Osteocyte (in vitro differentiated cells): ENCODE measurements around the gene AKT1. TPM values are rescaled to one million over a fixed set of nuclear protein-coding genes. Genes with fewer than 3 reads are reported as not detected.

Experiments
- DNase-seq: peaks from one replicate; pipeline ENCODE4 v3.0.0; 2021; ENCODE audit warnings: mixed read lengths; ENCODE audit not compliant: unreplicated experiment; ENCODE audit errors: extremely low spot score
- H3K27ac Mint-ChIP-seq: one replicate; pipeline ENCODE4 v1.8.0; 2021; ENCODE audit warnings: mild to moderate bottlenecking, mixed read lengths; ENCODE audit not compliant: unreplicated experiment
- H3K27me3 Mint-ChIP-seq: one replicate; pipeline ENCODE4 v1.8.0; 2021; ENCODE audit warnings: mixed read lengths; ENCODE audit not compliant: unreplicated experiment
- H3K36me3 Mint-ChIP-seq: one replicate; pipeline ENCODE4 v1.8.0; 2021; ENCODE audit warnings: mixed read lengths; ENCODE audit not compliant: unreplicated experiment
- H3K4me1 Mint-ChIP-seq: one replicate; pipeline ENCODE4 v1.8.0; 2021; ENCODE audit warnings: mixed read lengths; ENCODE audit not compliant: unreplicated experiment
- H3K4me3 Mint-ChIP-seq: one replicate; pipeline ENCODE4 v1.8.0; 2021; ENCODE audit warnings: mild to moderate bottlenecking, moderate library complexity, mixed read lengths; ENCODE audit not compliant: unreplicated experiment
- H3K9me3 Mint-ChIP-seq: one replicate; pipeline ENCODE4 v1.8.0; 2021; ENCODE audit warnings: mixed read lengths; ENCODE audit not compliant: unreplicated experiment
- CTCF ChIP-seq: fragments of 200-600 bp; sonication (generic); IDR thresholded peaks from 2 replicates; pipeline ENCODE4 v1.5.0; 2021; ENCODE audit warnings: antibody characterized with exemption, mild to moderate bottlenecking, moderate library complexity
- long read RNA-seq: library from polyadenylated mRNA; unstranded; transcript quantifications from one replicate; pipeline ENCODE4 v2.0.0, GENCODE V29; 2021
- total RNA-seq: library from RNA; stranded (reverse); gene quantifications from 2 replicates; pipeline ENCODE4 v1.2.1, GENCODE V29; 2021

Gene AKT1
- 157 and 160 TPM in 2 replicates for total RNA-seq
- long read RNA-seq, partial matches to known transcripts = 15 of 18 reads
- long read RNA-seq, other reads (novel, unspliced or antisense) = 1 of 18 reads

GRCh38 chr14:104794993-104795780 lies at the start of gene AKT1:
TSS of gene AKT1 (minus strand) at chr14:104795748. CDS start at chr14:104792643, 3,105 bp downstream.
- no peak for DNase-seq
- peak within 1 kb of the TSS; percentile 85 for H3K27ac Mint-ChIP-seq

GRCh38 chr14:104845033-104845666 lies 49.6 kb upstream of the AKT1 start:
- TF ChIP-seq CTCF = no peak
- no peak for DNase-seq
- peaks cover 56% of the 10 kb centered on the region for H3K27me3 Mint-ChIP-seq
- H3K36me3 Mint-ChIP-seq = no peaks in the 10 kb centered on the region
- H3K4me3 Mint-ChIP-seq = no peak overlapping the region
- peaks cover 15% of the 10 kb centered on the region for H3K4me1 Mint-ChIP-seq
- H3K27ac Mint-ChIP-seq = no peak overlapping the region
- H3K9me3 Mint-ChIP-seq = no peaks in the 10 kb centered on the region

More at GRCh38 chr14:104794993-104795780, at the start of gene AKT1:
- no peaks in the 10 kb centered on the region for H3K27me3 Mint-ChIP-seq
- H3K4me3 Mint-ChIP-seq = peak within 1 kb of the TSS; percentile 89
- peaks cover 2% of the 10 kb centered on the region for H3K36me3 Mint-ChIP-seq
- H3K4me1 Mint-ChIP-seq = peaks cover 42% of the 10 kb centered on the region
- H3K9me3 Mint-ChIP-seq = no peaks in the 10 kb centered on the region
- TF ChIP-seq CTCF = no peak

GRCh38 chr14:104844306-104845032 lies 48.9 kb upstream of the AKT1 start:
- no peak for DNase-seq
- H3K4me3 Mint-ChIP-seq = peak overlapping the region; percentile 75
- peaks cover 59% of the 10 kb centered on the region for H3K27me3 Mint-ChIP-seq
- H3K27ac Mint-ChIP-seq = no peak overlapping the region
- H3K4me1 Mint-ChIP-seq = peaks cover 15% of the 10 kb centered on the region
- H3K36me3 Mint-ChIP-seq = no peaks in the 10 kb centered on the region
- no peaks in the 10 kb centered on the region for H3K9me3 Mint-ChIP-seq
- no peak for TF ChIP-seq CTCF

GRCh38 chr14:104843442-104844305 lies 48.1 kb upstream of the AKT1 start:
- TF ChIP-seq CTCF = no peak
- Mint-ChIP-seq H3K4me3 (peak overlapping the region; percentile 75), H3K27me3 (peaks cover 67% of the 10 kb centered on the region), H3K36me3 (no peaks in the 10 kb centered on the region), H3K27ac (no peak overlapping the region), H3K4me1 (peaks cover 15% of the 10 kb centered on the region), H3K9me3 (no peaks in the 10 kb centered on the region)
- DNase-seq = no peak
